HEK293 (cell line): ENCODE results near the gene TUBB4A.

ENCODE experiments used
- CTCF ChIP-seq: fragments of 450-650 bp; formaldehyde crosslinking; IDR thresholded peaks from 2 replicates; pipeline ENCODE4 v1.5.1; 2016; ENCODE audit warnings: missing biosample characterization, missing genetic modification characterization
- IKZF3 ChIP-seq: fragments of 450-650 bp; IDR thresholded peaks from 2 replicates; pipeline ENCODE4 v1.5.0; 2018; ENCODE audit warnings: missing biosample characterization, mild to moderate bottlenecking, missing genetic modification characterization, moderate library complexity
- KLF16 ChIP-seq: fragments of 450-650 bp; formaldehyde crosslinking; IDR thresholded peaks from 2 replicates; pipeline ENCODE4 v1.5.1; 2017; ENCODE audit warnings: missing biosample characterization, missing genetic modification characterization
- PRDM1 ChIP-seq: fragments of 450-650 bp; formaldehyde crosslinking; IDR thresholded peaks from 2 replicates; pipeline ENCODE4; 2016; ENCODE audit warnings: missing biosample characterization, missing genetic modification characterization
- REPIN1 ChIP-seq: fragments of 450-650 bp; formaldehyde crosslinking; IDR thresholded peaks from 2 replicates; pipeline ENCODE4 v1.5.1; 2017; ENCODE audit warnings: missing biosample characterization, missing genetic modification characterization, low read depth
- ZNF558 ChIP-seq: fragments of 450-650 bp; formaldehyde crosslinking; IDR thresholded peaks from 2 replicates; pipeline ENCODE4 v1.5.1; 2016; ENCODE audit warnings: missing biosample characterization, missing genetic modification characterization
- ZNF791 ChIP-seq: fragments of 450-650 bp; formaldehyde crosslinking; IDR thresholded peaks from 2 replicates; pipeline ENCODE4 v1.5.1; 2016; ENCODE audit warnings: missing biosample characterization, missing genetic modification characterization
- TF ChIP-seq, protein P1 (sequence below): fragments of 450-650 bp; formaldehyde crosslinking; IDR thresholded peaks from 2 replicates; pipeline ENCODE4 v1.5.1; 2016; ENCODE audit warnings: missing biosample characterization, missing genetic modification characterization
- TF ChIP-seq, protein P2 (sequence below): fragments of 450-650 bp; IDR thresholded peaks from 2 replicates; pipeline ENCODE4 v1.5.1; 2018; ENCODE audit warnings: missing biosample characterization, missing genetic modification characterization
- TF ChIP-seq, protein P3 (sequence below): IDR thresholded peaks from 2 replicates; pipeline ENCODE4 v1.6.1; 2011; ENCODE audit warnings: mild to moderate bottlenecking, low read depth, low read length, borderline replicate concordance

DNA sequence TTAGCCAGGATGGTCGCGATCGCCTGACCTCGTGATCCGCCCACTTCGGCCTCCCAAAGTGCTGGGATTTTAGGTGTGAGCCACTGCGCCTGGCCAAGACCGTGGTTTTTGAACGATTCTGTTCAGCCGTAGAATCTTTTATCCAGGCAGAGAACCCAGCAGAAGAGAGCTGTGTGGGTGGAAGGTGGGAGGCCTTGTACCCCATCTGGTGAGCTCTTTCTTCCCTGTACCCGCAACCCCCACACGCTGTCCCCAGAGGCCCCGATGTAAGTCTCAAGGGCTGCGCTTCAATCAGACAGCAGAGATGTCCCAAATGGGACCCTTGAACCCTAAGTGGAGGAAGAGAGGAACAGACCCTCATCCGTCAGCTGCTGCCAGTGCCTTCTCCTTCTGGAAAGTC is 46.2 kb downstream of the TUBB4A start:
- TF ChIP-seq CTCF (tag by site-specific recombination) (no peak), REPIN1 (no peak), PRDM1 (tag by site-specific recombination) (no peak), ZNF791 (tag by site-specific recombination) (no peak), KLF16 (tag by site-specific recombination) (no peak), ZNF558 (tag by site-specific recombination) (no peak), IKZF3 (no peak)
- TF ChIP-seq, protein P1, sequence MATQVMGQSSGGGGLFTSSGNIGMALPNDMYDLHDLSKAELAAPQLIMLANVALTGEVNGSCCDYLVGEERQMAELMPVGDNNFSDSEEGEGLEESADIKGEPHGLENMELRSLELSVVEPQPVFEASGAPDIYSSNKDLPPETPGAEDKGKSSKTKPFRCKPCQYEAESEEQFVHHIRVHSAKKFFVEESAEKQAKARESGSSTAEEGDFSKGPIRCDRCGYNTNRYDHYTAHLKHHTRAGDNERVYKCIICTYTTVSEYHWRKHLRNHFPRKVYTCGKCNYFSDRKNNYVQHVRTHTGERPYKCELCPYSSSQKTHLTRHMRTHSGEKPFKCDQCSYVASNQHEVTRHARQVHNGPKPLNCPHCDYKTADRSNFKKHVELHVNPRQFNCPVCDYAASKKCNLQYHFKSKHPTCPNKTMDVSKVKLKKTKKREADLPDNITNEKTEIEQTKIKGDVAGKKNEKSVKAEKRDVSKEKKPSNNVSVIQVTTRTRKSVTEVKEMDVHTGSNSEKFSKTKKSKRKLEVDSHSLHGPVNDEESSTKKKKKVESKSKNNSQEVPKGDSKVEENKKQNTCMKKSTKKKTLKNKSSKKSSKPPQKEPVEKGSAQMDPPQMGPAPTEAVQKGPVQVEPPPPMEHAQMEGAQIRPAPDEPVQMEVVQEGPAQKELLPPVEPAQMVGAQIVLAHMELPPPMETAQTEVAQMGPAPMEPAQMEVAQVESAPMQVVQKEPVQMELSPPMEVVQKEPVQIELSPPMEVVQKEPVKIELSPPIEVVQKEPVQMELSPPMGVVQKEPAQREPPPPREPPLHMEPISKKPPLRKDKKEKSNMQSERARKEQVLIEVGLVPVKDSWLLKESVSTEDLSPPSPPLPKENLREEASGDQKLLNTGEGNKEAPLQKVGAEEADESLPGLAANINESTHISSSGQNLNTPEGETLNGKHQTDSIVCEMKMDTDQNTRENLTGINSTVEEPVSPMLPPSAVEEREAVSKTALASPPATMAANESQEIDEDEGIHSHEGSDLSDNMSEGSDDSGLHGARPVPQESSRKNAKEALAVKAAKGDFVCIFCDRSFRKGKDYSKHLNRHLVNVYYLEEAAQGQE: no peak
- TF ChIP-seq, protein P2, sequence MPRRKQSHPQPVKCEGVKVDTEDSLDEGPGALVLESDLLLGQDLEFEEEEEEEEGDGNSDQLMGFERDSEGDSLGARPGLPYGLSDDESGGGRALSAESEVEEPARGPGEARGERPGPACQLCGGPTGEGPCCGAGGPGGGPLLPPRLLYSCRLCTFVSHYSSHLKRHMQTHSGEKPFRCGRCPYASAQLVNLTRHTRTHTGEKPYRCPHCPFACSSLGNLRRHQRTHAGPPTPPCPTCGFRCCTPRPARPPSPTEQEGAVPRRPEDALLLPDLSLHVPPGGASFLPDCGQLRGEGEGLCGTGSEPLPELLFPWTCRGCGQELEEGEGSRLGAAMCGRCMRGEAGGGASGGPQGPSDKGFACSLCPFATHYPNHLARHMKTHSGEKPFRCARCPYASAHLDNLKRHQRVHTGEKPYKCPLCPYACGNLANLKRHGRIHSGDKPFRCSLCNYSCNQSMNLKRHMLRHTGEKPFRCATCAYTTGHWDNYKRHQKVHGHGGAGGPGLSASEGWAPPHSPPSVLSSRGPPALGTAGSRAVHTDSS: no peak
- TF ChIP-seq, protein P3, sequence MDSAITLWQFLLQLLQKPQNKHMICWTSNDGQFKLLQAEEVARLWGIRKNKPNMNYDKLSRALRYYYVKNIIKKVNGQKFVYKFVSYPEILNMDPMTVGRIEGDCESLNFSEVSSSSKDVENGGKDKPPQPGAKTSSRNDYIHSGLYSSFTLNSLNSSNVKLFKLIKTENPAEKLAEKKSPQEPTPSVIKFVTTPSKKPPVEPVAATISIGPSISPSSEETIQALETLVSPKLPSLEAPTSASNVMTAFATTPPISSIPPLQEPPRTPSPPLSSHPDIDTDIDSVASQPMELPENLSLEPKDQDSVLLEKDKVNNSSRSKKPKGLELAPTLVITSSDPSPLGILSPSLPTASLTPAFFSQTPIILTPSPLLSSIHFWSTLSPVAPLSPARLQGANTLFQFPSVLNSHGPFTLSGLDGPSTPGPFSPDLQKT: no peak
